Erythroblast (primary cell): ENCODE results near the gene LIF.

Experiments used
- DNase-seq, 2 experiments: peaks; one replicate each; lab custom pipeline; 2025; lab: John Stamatoyannopoulos, UW
- GATA1 ChIP-seq: IDR thresholded peaks from 2 replicates; pipeline ENCODE4 v1.6.1; 2011; ENCODE audit warnings: low read depth, mild to moderate bottlenecking, control low read depth, low read length, moderate library complexity
- POLR2A ChIP-seq: IDR thresholded peaks from 2 replicates; pipeline ENCODE4 v1.6.1; 2011; ENCODE audit warnings: mild to moderate bottlenecking, low read length

LIF gene

GRCh38 chr22:30245985-30246813, at the start of gene LIF:
Gene LIF (minus strand): TSS chr22:30246759. CDS start chr22:30246695, 64 bp downstream.
- TF ChIP-seq GATA1, result no peak
- TF ChIP-seq POLR2A, result peak; percentile 32

GRCh38 chr22:30296324-30296723, 49.8 kb upstream of the LIF start:
- TF ChIP-seq POLR2A (no peak), GATA1 (no peak)

More at GRCh38 chr22:30245985-30246813, at the start of gene LIF:
- DNase-seq, result peak; percentile 50 to 65

GRCh38 chr22:30295576-30295975, 49.0 kb upstream of the LIF start:
- no peak for TF ChIP-seq GATA1
- TF ChIP-seq POLR2A, result no peak
- no peak for DNase-seq

More at GRCh38 chr22:30296324-30296723, 49.8 kb upstream of the LIF start:
- no peak for DNase-seq

GRCh38 chr22:30294830-30295229, 48.3 kb upstream of the LIF start:
- DNase-seq, result no peak
- no peak for TF ChIP-seq POLR2A
- no peak for TF ChIP-seq GATA1

- DNase-seq, result no peak
- TF ChIP-seq POLR2A (no peak), GATA1 (no peak)
Observed at GRCh38 chr22:30294066-30294465, 47.5 kb upstream of the LIF start.

- TF ChIP-seq GATA1 (no peak), POLR2A (no peak)
- DNase-seq, result no peak
Observed at GRCh38 chr22:30293026-30293425, 46.5 kb upstream of the LIF start.

- TF ChIP-seq POLR2A (no peak), GATA1 (no peak)
Observed at GRCh38 chr22:30292069-30292970, 45.8 kb upstream of the LIF start.

GRCh38 chr22:30291058-30291892, 44.7 kb upstream of the LIF start:
- TF ChIP-seq POLR2A (no peak), GATA1 (no peak)
- DNase-seq, result peak; percentile 26 to 42

More at GRCh38 chr22:30292069-30292970, 45.8 kb upstream of the LIF start:
- no peak for DNase-seq

- TF ChIP-seq GATA1 (no peak), POLR2A (no peak)
- peak; percentile 50 to 58 for DNase-seq
Observed at GRCh38 chr22:30290342-30291057, 43.9 kb upstream of the LIF start.

- DNase-seq, result no peak
- TF ChIP-seq POLR2A (no peak), GATA1 (no peak)
Observed at GRCh38 chr22:30289980-30290313, 43.4 kb upstream of the LIF start.

GRCh38 chr22:30289141-30289979, 42.8 kb upstream of the LIF start, which contains the start of gene CASTOR1:
Gene CASTOR1 (minus strand): TSS chr22:30289505. CDS start chr22:30289497, 8 bp downstream.
- peak; percentile 97 for DNase-seq
- TF ChIP-seq GATA1 (no peak), POLR2A (peak; percentile 32)
